ENCODE measurements around the gene DCPS.

GRCh38 chr11:126308271-126308671 is 4.4 kb downstream of the DCPS start:
- TF ChIP-seq CTCF (IDR thresholded peaks at IDR 0.05; ENCODE audit: low read depth, low read length) (no peak), POLR2A (IDR thresholded peaks at IDR 0.05; ENCODE audit: extremely low read depth, insufficient read length) (no peak)
